Activated T-helper 2 cell treated with anti-CD3 and anti-CD28 coated beads, Interferon-gamma antibody, Interleukin-2, Interleukin-4, amounts not matched to agents 10 μg/mL and 5 μg/mL and 100 μg/mL, durations not matched to agents 14 hours and 24 hours and 36 hours (primary cell): ENCODE measurements around the gene PRR20A. TPM values are rescaled to one million over a fixed set of nuclear protein-coding genes. Genes with fewer than 3 reads are reported as not detected.

Source experiments
- DNase-seq: peaks from one replicate; pipeline ENCODE4 v3.0.0; 2021; ENCODE audit warnings: low spot score
- H3K27ac Mint-ChIP-seq: one replicate; pipeline ENCODE4 v1.8.0; 2021; ENCODE audit warnings: mixed read lengths
- H3K27me3 Mint-ChIP-seq: one replicate; pipeline ENCODE4 v1.8.0; 2021; ENCODE audit warnings: low read depth, mixed read lengths
- H3K36me3 Mint-ChIP-seq: one replicate; pipeline ENCODE4 v1.8.0; 2021; ENCODE audit warnings: low read depth, mixed read lengths
- H3K4me1 Mint-ChIP-seq: one replicate; pipeline ENCODE4 v1.8.0; 2021; ENCODE audit warnings: low read depth, mixed read lengths
- H3K4me3 Mint-ChIP-seq: one replicate; pipeline ENCODE4 v1.8.0; 2021; ENCODE audit warnings: low read depth, mild to moderate bottlenecking, moderate library complexity, mixed read lengths
- H3K9me3 Mint-ChIP-seq: one replicate; pipeline ENCODE4 v1.8.0; 2021; ENCODE audit warnings: mixed read lengths
- intact Hi-C: fragments of 100-400 bp; cut with micrococcal nuclease; formaldehyde crosslinking; loops from one replicate; pipeline ENCODE4 v1.15.1; 2023
- total RNA-seq: library from RNA; stranded (reverse); gene quantifications from 2 replicates; pipeline ENCODE4 v1.2.3, GENCODE V29; 2022

PRR20A gene
- total RNA-seq, 1 donor from 2014 or later: not detected

GRCh38 chr13:57191667-57192066 is 50.9 kb downstream of the PRR20A start:
- intact Hi-C loops: no loop called here
- H3K36me3 Mint-ChIP-seq: no peaks in the 10 kb centered on the region
- no peak overlapping the region for H3K27ac Mint-ChIP-seq
- DNase-seq: no peak
- no peaks in the 10 kb centered on the region for H3K27me3 Mint-ChIP-seq
- peaks cover 4% of the 10 kb centered on the region for H3K9me3 Mint-ChIP-seq
- H3K4me1 Mint-ChIP-seq: no peaks in the 10 kb centered on the region
- H3K4me3 Mint-ChIP-seq: no peak overlapping the region

Other genes starting within 250 kb of the PRR20A start
- gene PRR20B, start 6.6 kb downstream of the PRR20A start, total RNA-seq: not detected in 2 replicates
- gene PRR20C, start 13.1 kb downstream of the PRR20A start, total RNA-seq: not detected in 2 replicates
- gene PRR20D, start 19.7 kb downstream of the PRR20A start, total RNA-seq: not detected in 2 replicates
- not detected in 2 replicates for gene PRR20E, start 26.3 kb downstream of the PRR20A start, total RNA-seq